Right renal pelvis (tissue), 4 donors: ENCODE results near the gene TRPM3. TPM values are rescaled to one million over a fixed set of nuclear protein-coding genes. Genes with fewer than 3 reads are reported as not detected.
A peak's percentile ranks its signal among the peaks of the same experiment; 100 is the strongest.

Source experiments
- DNase-seq, 4 donors: peaks; one replicate each; pipeline ENCODE4 v3.0.0-alpha.2; 2013; ENCODE audit warnings: low read depth in 4 of 4, low spot score in 3 of 4, missing footprints in 1 of 4
- polyA plus RNA-seq, 4 donors: library from polyadenylated mRNA; unstranded; fragments of 120-200 nt; gene quantifications; one replicate each; pipeline ENCODE4 v1.2.1, GENCODE V29; 2013; ENCODE audit not compliant: insufficient read length in 4 of 4

Gene TRPM3
- polyA plus RNA-seq, 4 donors, result 12.9 to 16.4 (median 14.1) TPM

GRCh38 chr9:70852711-70853240 is 268.6 kb downstream of the TRPM3 start:
- DNase-seq, result no peak

GRCh38 chr9:70840266-70840665 is 281.2 kb downstream of the TRPM3 start:
- DNase-seq, result no peak

- no peak for DNase-seq
These were observed 286.1 kb downstream of the TRPM3 start for GRCh38 chr9:70835323-70835722.

- DNase-seq, result no peak
These were observed 288.9 kb downstream of the TRPM3 start for GRCh38 chr9:70832492-70832891.

- no peak for DNase-seq
These were observed 290.8 kb downstream of the TRPM3 start for GRCh38 chr9:70830618-70831017.

- DNase-seq, result no peak
These were observed 291.7 kb downstream of the TRPM3 start for GRCh38 chr9:70829591-70830265.

- DNase-seq, result no peak
These were observed 294.9 kb downstream of the TRPM3 start for GRCh38 chr9:70826562-70826961.

- no peak for DNase-seq
These were observed 298.1 kb downstream of the TRPM3 start for GRCh38 chr9:70823284-70823683.

GRCh38 chr9:70817311-70817710 is 304.1 kb downstream of the TRPM3 start:
- DNase-seq, result no peak

DNA sequence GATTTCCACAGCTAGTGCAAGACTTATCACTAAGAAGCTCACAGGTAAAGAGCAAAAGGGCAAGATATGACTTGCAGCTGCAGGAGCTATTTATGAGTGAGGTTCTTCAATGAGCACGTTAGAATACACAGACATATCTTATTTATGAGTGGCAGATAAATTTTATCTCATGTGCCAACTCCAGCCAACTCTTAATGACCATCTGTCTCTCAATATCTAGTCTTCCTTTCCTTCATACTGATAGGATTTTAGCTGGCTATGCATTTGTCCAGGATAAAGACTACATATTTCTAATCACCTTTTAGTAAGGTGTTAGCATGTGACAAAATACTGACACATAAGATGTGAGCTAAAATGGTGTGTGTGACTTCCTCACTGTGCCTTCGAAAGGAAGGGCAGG is 304.5 kb downstream of the TRPM3 start:
- no peak for DNase-seq

DNA sequence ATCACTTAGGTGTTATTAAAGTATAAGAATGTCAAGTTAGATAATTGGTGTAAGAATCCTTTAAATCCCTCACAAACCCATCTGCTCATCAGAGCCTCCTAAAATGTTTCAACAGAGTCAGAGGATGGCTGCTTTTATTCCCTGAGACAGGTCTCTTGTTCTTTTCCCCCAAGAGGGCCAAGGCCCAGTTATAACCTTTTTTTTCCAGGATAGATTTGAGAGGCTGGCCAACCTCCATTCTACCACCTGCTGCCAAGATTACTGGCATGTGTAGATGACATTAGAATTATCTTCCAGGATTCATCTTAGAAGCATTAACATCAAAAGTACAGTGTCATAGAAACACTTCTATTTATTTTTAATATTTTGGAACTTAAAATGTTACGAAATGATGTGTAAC is 305.1 kb downstream of the TRPM3 start:
- DNase-seq, result no peak

- DNase-seq, result no peak
These were observed 306.8 kb downstream of the TRPM3 start for GRCh38 chr9:70814597-70814996.

DNA sequence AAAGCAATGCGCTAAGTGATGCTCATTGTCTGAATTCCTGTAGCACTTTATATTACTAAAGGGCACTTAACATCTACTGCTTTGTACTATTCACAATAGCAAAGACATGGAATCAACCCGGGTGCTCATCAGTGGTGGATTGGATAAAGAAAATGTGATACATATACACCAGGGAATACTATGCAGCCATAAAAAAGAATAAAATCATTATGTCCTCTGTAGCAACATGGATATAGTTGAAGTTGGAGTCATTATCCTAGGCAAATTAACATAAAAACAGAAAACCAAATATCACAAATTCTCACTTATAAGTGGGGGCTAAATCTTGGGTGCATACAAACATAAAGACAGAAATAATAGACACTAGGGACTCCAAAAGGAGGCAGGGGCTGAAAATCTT is 308.3 kb downstream of the TRPM3 start:
- no peak for DNase-seq

DNA sequence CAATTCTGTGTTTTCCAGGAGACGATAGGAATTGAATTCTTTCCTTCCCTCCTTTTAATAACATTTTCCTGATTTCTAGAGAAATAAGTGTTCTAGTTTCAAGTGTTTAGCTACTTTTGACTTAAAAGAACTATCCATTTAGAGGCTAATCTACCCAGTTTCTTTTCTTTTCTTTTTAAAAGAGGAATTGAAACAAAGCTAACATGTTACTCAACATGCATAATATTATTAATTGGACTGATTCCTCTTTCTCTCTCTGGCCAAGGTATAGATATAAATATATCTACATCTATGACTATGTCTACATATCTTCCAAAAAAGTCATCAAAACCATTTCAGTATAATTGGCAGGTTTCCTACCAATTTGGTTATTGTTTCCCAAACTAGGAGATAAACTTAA is 309.8 kb downstream of the TRPM3 start:
- no peak for DNase-seq

GRCh38 chr9:70806875-70807274 is 314.5 kb downstream of the TRPM3 start:
- no peak for DNase-seq

GRCh38 chr9:70805949-70806348 is 315.5 kb downstream of the TRPM3 start:
- DNase-seq, result no peak

DNA sequence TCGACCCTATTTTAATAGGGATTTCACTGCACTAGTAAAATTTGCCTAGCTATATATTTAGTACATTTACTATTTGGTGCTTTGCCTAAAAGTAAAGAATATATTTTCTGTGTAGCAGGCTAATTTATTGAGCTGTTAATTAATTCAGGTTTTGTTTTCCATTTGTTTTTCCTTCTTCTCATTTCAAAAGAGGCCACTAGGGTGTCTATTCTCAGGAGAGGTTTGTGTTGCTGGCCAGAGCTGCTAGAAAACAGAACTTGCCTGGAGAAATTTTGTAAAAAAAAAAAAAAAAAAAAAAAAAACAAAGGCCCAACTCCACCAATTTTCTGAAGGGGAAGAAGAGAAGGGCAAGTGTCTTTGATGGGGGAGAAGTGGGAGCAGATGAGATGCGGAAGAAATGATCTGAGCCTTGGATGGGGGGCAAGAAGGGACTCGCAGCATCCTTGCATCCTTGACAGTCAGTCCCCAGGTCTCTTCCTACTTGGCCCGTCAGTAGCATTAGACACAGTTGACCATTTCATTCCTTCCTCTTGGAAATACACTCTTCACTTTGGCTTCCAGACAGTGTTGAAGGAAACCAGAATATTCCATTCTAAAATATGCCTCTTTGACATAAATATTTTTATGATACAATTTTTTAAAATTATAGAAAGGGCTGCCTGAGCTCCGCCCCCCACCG is 318.5 kb downstream of the TRPM3 start:
- no peak for DNase-seq

GRCh38 chr9:70802206-70802605 is 319.2 kb downstream of the TRPM3 start:
- DNase-seq, result no peak

- peak in 1 of 4 donors; percentile 49 for DNase-seq
These were observed 320.1 kb downstream of the TRPM3 start for GRCh38 chr9:70801181-70801829.

- DNase-seq, result no peak
These were observed 323.4 kb downstream of the TRPM3 start for GRCh38 chr9:70798018-70798417.

DNA sequence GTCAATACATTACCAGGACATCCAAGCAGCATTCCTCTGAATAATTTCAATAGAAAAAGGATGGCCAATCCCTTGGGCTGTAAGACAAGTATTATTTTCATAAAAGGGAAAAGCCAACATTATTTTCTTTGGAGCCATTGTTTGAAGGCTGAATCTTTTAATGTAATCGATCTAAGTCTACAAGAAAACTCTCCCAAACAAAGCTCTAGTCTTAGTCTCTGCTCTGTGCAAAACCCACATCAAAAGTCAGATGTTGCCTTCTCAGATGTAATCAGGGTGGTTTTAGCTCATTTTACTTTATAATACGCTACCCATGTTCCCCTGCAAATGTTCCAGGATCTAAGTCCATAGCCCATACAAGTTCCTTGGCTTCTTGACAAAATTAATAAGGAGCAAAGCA is 325.6 kb downstream of the TRPM3 start:
- no peak for DNase-seq

- DNase-seq, result no peak
These were observed 328.6 kb downstream of the TRPM3 start for GRCh38 chr9:70792796-70793195.
